HCT116 (cell line): ENCODE measurements around the gene IGDCC3. TPM values are rescaled to one million over a fixed set of nuclear protein-coding genes. Genes with fewer than 3 reads are reported as not detected.

Experiments
- ATAC-seq: fragments of 200-7000 bp; cut with Tn5 transposase; 2 replicates; pipeline ENCODE4 v1.9.1; 2020; ENCODE audit warnings: mild to moderate bottlenecking, moderate library complexity
- BruUV-seq: library from RNA; stranded (reverse); fragments of 400-500 nt; replicated peaks from 2 replicates; lab custom pipeline; 2021; lab: Mats Ljungman, UMichigan
- CTCF ChIA-PET: fragments of 300-600 bp; sonication (Branson Sonifier 250); formaldehyde crosslinking; loops from one replicate; lab custom pipeline; 2021; ENCODE audit warnings: antibody characterized with exemption; lab: Charles Lee
- POLR2A ChIA-PET: fragments of 300-600, 350-600 bp; sonication (Branson Sonifier 250); formaldehyde crosslinking; loops from one replicate; lab custom pipeline; 2021; ENCODE audit warnings: antibody characterized with exemption; lab: Charles Lee
- RAD21 ChIA-PET, 2 experiments: fragments of 300-600 bp; sonication (Branson Sonifier 250); formaldehyde crosslinking; loops; one replicate each; lab custom pipeline; 2023; ENCODE audit warnings: low total read pairs in 2 of 2; ENCODE audit not compliant: uncharacterized antibody in 2 of 2, unreplicated experiment in 2 of 2, low non-redundant PET in 1 of 2; lab: Charles Lee
- DNase-seq: peaks from one replicate; pipeline ENCODE4 v3.0.0-alpha.2; 2010; ENCODE audit warnings: low read depth, low spot score
- H2AFZ ChIP-seq: fragments of 200-600 bp; shearing (Covaris generic), sonication (generic); 2 replicates; pipeline ENCODE4 v1.6.1; 2017; ENCODE audit warnings: low read depth, mixed run types, mixed read lengths, antibody characterized with exemption, low read length; ENCODE audit not compliant: poor library complexity, severe bottlenecking
- H3K27ac ChIP-seq: 2 replicates; pipeline ENCODE4 v1.5.1; 2012; ENCODE audit warnings: low read depth, low read length
- H3K27me3 ChIP-seq: fragments of 200-600 bp; sonication (generic); 2 replicates; pipeline ENCODE4 v1.6.1; 2016; ENCODE audit warnings: mixed run types, low read length, mixed read lengths; ENCODE audit not compliant: insufficient read depth
- H3K36me3 ChIP-seq, 2 experiments: fragments of 200-500 bp in 1 of 2; fragments of 200-600 bp in 1 of 2; sonication (Bioruptor generic) in 1 of 2; sonication (generic) in 1 of 2; 2 replicates each; pipeline versions ENCODE4 v1.5.1 to v1.6.1; 2014 to 2016; ENCODE audit warnings: low read length in 2 of 2, inconsistent platforms in 1 of 2, mixed read lengths in 1 of 2, mixed run types in 1 of 2; ENCODE audit not compliant: insufficient read depth in 2 of 2, control insufficient read depth in 1 of 2
- H3K4me1 ChIP-seq, 2 experiments: fragments of 200-600 bp in 1 of 2; sonication (generic) in 1 of 2; 2 replicates each; pipeline versions ENCODE4 v1.5.1 to v1.6.1; 2012 to 2017; ENCODE audit warnings: low read length in 2 of 2, inconsistent platforms in 1 of 2, mild to moderate bottlenecking in 1 of 2, mixed read lengths in 1 of 2, mixed run types in 1 of 2, moderate library complexity in 1 of 2; ENCODE audit not compliant: insufficient read depth in 2 of 2, control insufficient read depth in 1 of 2
- H3K4me2 ChIP-seq: fragments of 200-600 bp; sonication (generic); 2 replicates; pipeline ENCODE4 v1.6.1; 2017; ENCODE audit warnings: mixed run types, low read length, mixed read lengths
- H3K4me3 ChIP-seq, 2 experiments: fragments of 200-600 bp in 1 of 2; sonication (generic) in 1 of 2; replicated peaks in 1 of 2; 2 replicates each; pipeline ENCODE4 v1.5.1; 2011 to 2016; ENCODE audit warnings: low read length in 2 of 2, control low read depth in 1 of 2, low read depth in 1 of 2, mild to moderate bottlenecking in 1 of 2, mixed read lengths in 1 of 2, mixed run types in 1 of 2
- H3K79me2 ChIP-seq: fragments of 200-600 bp; sonication (generic); 2 replicates; pipeline ENCODE4 v1.6.1; 2017; ENCODE audit warnings: mild to moderate bottlenecking, mixed run types, low read length, moderate library complexity, mixed read lengths; ENCODE audit not compliant: insufficient read depth
- H3K9ac ChIP-seq: fragments of 200-600 bp; sonication (generic); 2 replicates; pipeline ENCODE4 v1.6.1; 2016; ENCODE audit warnings: low read length, mixed read lengths
- H3K9me2 ChIP-seq: fragments of 200-600 bp; sonication (generic), shearing (Covaris generic); 2 replicates; pipeline ENCODE4 v1.6.1; 2017; ENCODE audit warnings: mixed run types, mild to moderate bottlenecking, moderate library complexity; ENCODE audit not compliant: insufficient read depth
- H3K9me3 ChIP-seq, 2 experiments: fragments of 200-500 bp in 1 of 2; fragments of 200-600 bp in 1 of 2; sonication (Bioruptor generic) in 1 of 2; sonication (generic) in 1 of 2; 2 replicates each; pipeline ENCODE4 v1.6.1; 2014 to 2017; ENCODE audit warnings: low read length in 2 of 2, mixed read lengths in 2 of 2, inconsistent platforms in 1 of 2, low read depth in 1 of 2, mild to moderate bottlenecking in 1 of 2, mixed run types in 1 of 2, moderate library complexity in 1 of 2; ENCODE audit not compliant: control insufficient read depth in 1 of 2, insufficient read depth in 1 of 2
- H4K20me1 ChIP-seq: fragments of 200-600 bp; sonication (generic), shearing (Covaris generic); 2 replicates; pipeline ENCODE4 v1.6.1; 2017; ENCODE audit warnings: mixed run types, mild to moderate bottlenecking, moderate library complexity; ENCODE audit not compliant: insufficient read depth
- CBX3 ChIP-seq: IDR thresholded peaks from 2 replicates; pipeline ENCODE4 v1.6.1; 2012; ENCODE audit warnings: low read depth
- EZH2 ChIP-seq: fragments of 200-600 bp; sonication (generic); IDR thresholded peaks from 2 replicates; pipeline ENCODE4 v1.6.1; 2017; ENCODE audit warnings: antibody characterized with exemption, mixed run types
- FOSL1 ChIP-seq: IDR thresholded peaks from 2 replicates; pipeline ENCODE4 v1.6.1; 2012; ENCODE audit warnings: low read depth
- JUND ChIP-seq: IDR thresholded peaks from 2 replicates; pipeline ENCODE4 v1.6.1; 2012
- POLR2A ChIP-seq: IDR thresholded peaks from 2 replicates; pipeline ENCODE4 v1.7.0; 2011; ENCODE audit warnings: borderline replicate concordance; ENCODE audit not compliant: insufficient read depth, insufficient read length; ENCODE audit errors: extremely low read depth
- POLR2AphosphoS5 ChIP-seq: IDR thresholded peaks from 2 replicates; pipeline ENCODE4 v1.6.1; 2011; ENCODE audit warnings: mild to moderate bottlenecking, low read depth, low read length, moderate library complexity
- RAD21 ChIP-seq: IDR thresholded peaks from 2 replicates; pipeline ENCODE4 v1.6.1; 2012; ENCODE audit warnings: low read depth, mild to moderate bottlenecking
- SP1 ChIP-seq: IDR thresholded peaks from 2 replicates; pipeline ENCODE4 v1.6.1; 2012; ENCODE audit warnings: low read depth
- SRF ChIP-seq: IDR thresholded peaks from 2 replicates; pipeline ENCODE4 v1.6.1; 2012; ENCODE audit warnings: low read depth
- TCF7L2 ChIP-seq: IDR thresholded peaks from 2 replicates; pipeline ENCODE4 v1.7.0; 2011; ENCODE audit warnings: borderline replicate concordance, inconsistent platforms; ENCODE audit not compliant: insufficient read depth, insufficient read length; ENCODE audit errors: extremely low read depth
- YY1 ChIP-seq: IDR thresholded peaks from 2 replicates; pipeline ENCODE4 v1.6.1; 2011; ENCODE audit warnings: low read length, low read depth, moderate library complexity, mild to moderate bottlenecking; ENCODE audit not compliant: insufficient replicate concordance; ENCODE audit errors: extremely low read depth
- ZNF274 ChIP-seq: fragments of 200-500 bp; sonication (Bioruptor generic); IDR thresholded peaks from 2 replicates; pipeline ENCODE4 v1.6.1; 2014; ENCODE audit warnings: mild to moderate bottlenecking, low read depth, low read length, inconsistent platforms
- intact Hi-C: fragments of 100-400 bp; cut with micrococcal nuclease; formaldehyde crosslinking; loops from 2 replicates; pipeline ENCODE4 v1.10.0; 2022
- total RNA-seq: library from RNA; stranded (reverse); gene quantifications from one replicate; pipeline ENCODE4 v1.2.1, GENCODE V29; 2021; ENCODE audit not compliant: unreplicated experiment
- TF ChIP-seq, protein P1 (sequence below), 3 experiments: fragments of 200-600 bp in 1 of 3; sonication (generic) in 1 of 3; IDR thresholded peaks in 2 of 3; conservative IDR thresholded peaks in 1 of 3; 2 replicates each; pipeline ENCODE4 v1.5.1; 2012 to 2017; ENCODE audit warnings: low read depth in 2 of 3, low read length in 2 of 3, antibody characterized with exemption in 1 of 3, borderline replicate concordance in 1 of 3, control low read depth in 1 of 3, mild to moderate bottlenecking in 1 of 3, mixed read lengths in 1 of 3, mixed run types in 1 of 3, moderate library complexity in 1 of 3; ENCODE audit not compliant: insufficient read depth in 1 of 3
- TF ChIP-seq, protein P2 (sequence below): IDR thresholded peaks from 2 replicates; pipeline ENCODE4 v1.6.1; 2012; ENCODE audit warnings: low read depth
- TF ChIP-seq, protein P3 (sequence below): IDR thresholded peaks from 2 replicates; pipeline ENCODE4 v1.6.1; 2012
- TF ChIP-seq, protein P4 (sequence below): IDR thresholded peaks from 2 replicates; pipeline ENCODE4 v1.6.1; 2012
- TF ChIP-seq, protein P5 (sequence below): IDR thresholded peaks from 2 replicates; pipeline ENCODE4 v1.6.1; 2011; ENCODE audit warnings: mild to moderate bottlenecking, low read length, moderate library complexity; ENCODE audit not compliant: insufficient replicate concordance; ENCODE audit errors: extremely low read depth

IGDCC3 gene
- total RNA-seq, 1 experiment from 2014 or later, result 0.44 TPM

DNA sequence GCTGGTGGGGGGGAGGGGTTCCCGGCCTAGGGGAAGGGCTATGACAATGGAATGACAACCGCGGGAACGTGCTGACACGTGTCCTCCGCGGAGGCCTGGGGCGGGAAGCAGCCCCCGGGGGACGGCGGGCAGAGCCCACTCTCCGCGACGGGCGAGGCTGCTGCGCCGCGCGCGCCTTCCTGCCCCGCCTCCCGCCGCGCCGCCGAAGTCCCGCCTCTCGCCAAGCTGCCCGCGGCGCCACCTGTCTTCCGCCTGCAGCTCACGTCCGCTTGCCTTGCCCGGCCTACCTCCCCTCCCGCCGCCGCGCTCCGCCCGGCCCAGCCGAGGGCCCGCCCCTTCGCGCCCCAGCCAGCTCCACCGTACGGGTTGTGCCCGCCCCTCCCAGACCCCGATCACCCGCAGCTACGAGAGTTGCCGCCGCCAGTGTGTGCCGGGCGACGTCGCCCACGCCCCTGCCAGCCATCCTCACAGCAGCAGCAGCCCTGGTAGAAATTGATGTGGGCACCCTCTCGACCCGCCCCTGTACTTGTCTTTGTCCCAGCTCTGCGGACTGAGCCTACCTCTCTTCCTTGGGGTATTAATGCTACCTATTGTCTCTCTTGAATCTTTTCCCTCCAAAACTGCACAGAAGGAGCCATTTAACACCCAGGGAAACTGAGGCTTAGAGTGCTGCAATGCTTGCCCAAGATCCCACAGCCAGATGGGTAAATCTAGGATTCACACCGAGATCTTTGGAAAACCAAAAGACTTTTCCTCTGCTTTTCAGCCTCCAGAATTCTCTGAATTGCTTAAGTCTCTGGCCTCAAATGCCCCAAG, 90.9 kb downstream of the IGDCC3 start, which contains the start of gene PARP16:
TSS of gene PARP16 (minus strand) at position 180 of the 816 bp plus-strand sequence. CDS start 457 bp downstream, outside the sequence.
- Histone ChIP-seq H3K79me2 (no peaks in the 10 kb centered on the region), H3K36me3 (no peaks in the 10 kb centered on the region), H3K27me3 (no peaks in the 10 kb centered on the region), H3K27ac (peak within 1 kb of the TSS; percentile 73), H4K20me1 (no peaks in the 10 kb centered on the region), H2AFZ (peak within 1 kb of the TSS; percentile 44), H3K9me2 (no peaks in the 10 kb centered on the region), H3K9ac (peak within 1 kb of the TSS; percentile 76), H3K4me2 (peak within 1 kb of the TSS; percentile 91), H3K4me1 (peaks cover 11 to 20% of the 10 kb centered on the region in 2 experiments), H3K9me3 (no peaks in the 10 kb centered on the region), H3K4me3 (peak within 1 kb of the TSS; percentile 64 to 87)
- ChIA-PET CTCF (interaction anchor here (0.7 to 1.7 kb wide), 4 partner anchors 16 to 253 kb away, joined by 3 read pairs; no protein-coding TSS in a partner anchor), POLR2A (interaction anchor here (0.5 to 2.7 kb wide), 9 partner anchors 8 to 461 kb away, joined by 3 to 46 read pairs (median 6); partner anchors contain the start of genes CLPX, RNU5A-1 and RNU5B-1), RAD21 (interaction anchor here in 1 of 2 experiments (0.5 to 0.7 kb wide), 2 partner anchors 8 to 26 kb away, joined by 3 to 4 read pairs; no protein-coding TSS in a partner anchor)
- peak; percentile 96 for ATAC-seq
- TSS peak; percentile 78 for BruUV-seq
- peak; percentile 73 for DNase-seq
- intact Hi-C loops, result no loop called here
- TF ChIP-seq, protein P1, sequence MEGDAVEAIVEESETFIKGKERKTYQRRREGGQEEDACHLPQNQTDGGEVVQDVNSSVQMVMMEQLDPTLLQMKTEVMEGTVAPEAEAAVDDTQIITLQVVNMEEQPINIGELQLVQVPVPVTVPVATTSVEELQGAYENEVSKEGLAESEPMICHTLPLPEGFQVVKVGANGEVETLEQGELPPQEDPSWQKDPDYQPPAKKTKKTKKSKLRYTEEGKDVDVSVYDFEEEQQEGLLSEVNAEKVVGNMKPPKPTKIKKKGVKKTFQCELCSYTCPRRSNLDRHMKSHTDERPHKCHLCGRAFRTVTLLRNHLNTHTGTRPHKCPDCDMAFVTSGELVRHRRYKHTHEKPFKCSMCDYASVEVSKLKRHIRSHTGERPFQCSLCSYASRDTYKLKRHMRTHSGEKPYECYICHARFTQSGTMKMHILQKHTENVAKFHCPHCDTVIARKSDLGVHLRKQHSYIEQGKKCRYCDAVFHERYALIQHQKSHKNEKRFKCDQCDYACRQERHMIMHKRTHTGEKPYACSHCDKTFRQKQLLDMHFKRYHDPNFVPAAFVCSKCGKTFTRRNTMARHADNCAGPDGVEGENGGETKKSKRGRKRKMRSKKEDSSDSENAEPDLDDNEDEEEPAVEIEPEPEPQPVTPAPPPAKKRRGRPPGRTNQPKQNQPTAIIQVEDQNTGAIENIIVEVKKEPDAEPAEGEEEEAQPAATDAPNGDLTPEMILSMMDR (IDR thresholded peaks at IDR 0.05 in 2 of 3, conservative IDR thresholded peaks at IDR 0.05 in 1 of 3; ENCODE audit: borderline replicate concordance in 1 of 3, insufficient read depth in 1 of 3, low read depth in 2 of 3, low read length in 2 of 3), result peak in 1 of 3 experiments; percentile 35; a peak in 3 of 6 replicates
- TF ChIP-seq SRF, result no peak
- TF ChIP-seq, protein P2, sequence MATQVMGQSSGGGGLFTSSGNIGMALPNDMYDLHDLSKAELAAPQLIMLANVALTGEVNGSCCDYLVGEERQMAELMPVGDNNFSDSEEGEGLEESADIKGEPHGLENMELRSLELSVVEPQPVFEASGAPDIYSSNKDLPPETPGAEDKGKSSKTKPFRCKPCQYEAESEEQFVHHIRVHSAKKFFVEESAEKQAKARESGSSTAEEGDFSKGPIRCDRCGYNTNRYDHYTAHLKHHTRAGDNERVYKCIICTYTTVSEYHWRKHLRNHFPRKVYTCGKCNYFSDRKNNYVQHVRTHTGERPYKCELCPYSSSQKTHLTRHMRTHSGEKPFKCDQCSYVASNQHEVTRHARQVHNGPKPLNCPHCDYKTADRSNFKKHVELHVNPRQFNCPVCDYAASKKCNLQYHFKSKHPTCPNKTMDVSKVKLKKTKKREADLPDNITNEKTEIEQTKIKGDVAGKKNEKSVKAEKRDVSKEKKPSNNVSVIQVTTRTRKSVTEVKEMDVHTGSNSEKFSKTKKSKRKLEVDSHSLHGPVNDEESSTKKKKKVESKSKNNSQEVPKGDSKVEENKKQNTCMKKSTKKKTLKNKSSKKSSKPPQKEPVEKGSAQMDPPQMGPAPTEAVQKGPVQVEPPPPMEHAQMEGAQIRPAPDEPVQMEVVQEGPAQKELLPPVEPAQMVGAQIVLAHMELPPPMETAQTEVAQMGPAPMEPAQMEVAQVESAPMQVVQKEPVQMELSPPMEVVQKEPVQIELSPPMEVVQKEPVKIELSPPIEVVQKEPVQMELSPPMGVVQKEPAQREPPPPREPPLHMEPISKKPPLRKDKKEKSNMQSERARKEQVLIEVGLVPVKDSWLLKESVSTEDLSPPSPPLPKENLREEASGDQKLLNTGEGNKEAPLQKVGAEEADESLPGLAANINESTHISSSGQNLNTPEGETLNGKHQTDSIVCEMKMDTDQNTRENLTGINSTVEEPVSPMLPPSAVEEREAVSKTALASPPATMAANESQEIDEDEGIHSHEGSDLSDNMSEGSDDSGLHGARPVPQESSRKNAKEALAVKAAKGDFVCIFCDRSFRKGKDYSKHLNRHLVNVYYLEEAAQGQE, result no peak
- TF ChIP-seq JUND, result no peak
- TF ChIP-seq, protein P3, sequence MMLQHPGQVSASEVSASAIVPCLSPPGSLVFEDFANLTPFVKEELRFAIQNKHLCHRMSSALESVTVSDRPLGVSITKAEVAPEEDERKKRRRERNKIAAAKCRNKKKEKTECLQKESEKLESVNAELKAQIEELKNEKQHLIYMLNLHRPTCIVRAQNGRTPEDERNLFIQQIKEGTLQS, result no peak
- no peak for TF ChIP-seq RAD21
- no peak for TF ChIP-seq ZNF274
- TF ChIP-seq SP1, result no peak
- TF ChIP-seq CBX3, result 0 out of 2 replicates have a peak, but pooled peaks have one; percentile 34
- TF ChIP-seq POLR2AphosphoS5, result peak; percentile 87
- TF ChIP-seq YY1, result no peak
- TF ChIP-seq, protein P4, sequence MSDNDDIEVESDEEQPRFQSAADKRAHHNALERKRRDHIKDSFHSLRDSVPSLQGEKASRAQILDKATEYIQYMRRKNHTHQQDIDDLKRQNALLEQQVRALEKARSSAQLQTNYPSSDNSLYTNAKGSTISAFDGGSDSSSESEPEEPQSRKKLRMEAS, result peak; percentile 67
- no peak for TF ChIP-seq FOSL1
- TF ChIP-seq EZH2, result no peak
- TF ChIP-seq, protein P5, sequence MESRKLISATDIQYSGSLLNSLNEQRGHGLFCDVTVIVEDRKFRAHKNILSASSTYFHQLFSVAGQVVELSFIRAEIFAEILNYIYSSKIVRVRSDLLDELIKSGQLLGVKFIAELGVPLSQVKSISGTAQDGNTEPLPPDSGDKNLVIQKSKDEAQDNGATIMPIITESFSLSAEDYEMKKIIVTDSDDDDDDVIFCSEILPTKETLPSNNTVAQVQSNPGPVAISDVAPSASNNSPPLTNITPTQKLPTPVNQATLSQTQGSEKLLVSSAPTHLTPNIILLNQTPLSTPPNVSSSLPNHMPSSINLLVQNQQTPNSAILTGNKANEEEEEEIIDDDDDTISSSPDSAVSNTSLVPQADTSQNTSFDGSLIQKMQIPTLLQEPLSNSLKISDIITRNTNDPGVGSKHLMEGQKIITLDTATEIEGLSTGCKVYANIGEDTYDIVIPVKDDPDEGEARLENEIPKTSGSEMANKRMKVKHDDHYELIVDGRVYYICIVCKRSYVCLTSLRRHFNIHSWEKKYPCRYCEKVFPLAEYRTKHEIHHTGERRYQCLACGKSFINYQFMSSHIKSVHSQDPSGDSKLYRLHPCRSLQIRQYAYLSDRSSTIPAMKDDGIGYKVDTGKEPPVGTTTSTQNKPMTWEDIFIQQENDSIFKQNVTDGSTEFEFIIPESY, result no peak
- TF ChIP-seq POLR2A, result peak; percentile 16
- TF ChIP-seq TCF7L2, result no peak
